ENCODE measurements around the gene HSPB9.

HSPB9 gene

DNA sequence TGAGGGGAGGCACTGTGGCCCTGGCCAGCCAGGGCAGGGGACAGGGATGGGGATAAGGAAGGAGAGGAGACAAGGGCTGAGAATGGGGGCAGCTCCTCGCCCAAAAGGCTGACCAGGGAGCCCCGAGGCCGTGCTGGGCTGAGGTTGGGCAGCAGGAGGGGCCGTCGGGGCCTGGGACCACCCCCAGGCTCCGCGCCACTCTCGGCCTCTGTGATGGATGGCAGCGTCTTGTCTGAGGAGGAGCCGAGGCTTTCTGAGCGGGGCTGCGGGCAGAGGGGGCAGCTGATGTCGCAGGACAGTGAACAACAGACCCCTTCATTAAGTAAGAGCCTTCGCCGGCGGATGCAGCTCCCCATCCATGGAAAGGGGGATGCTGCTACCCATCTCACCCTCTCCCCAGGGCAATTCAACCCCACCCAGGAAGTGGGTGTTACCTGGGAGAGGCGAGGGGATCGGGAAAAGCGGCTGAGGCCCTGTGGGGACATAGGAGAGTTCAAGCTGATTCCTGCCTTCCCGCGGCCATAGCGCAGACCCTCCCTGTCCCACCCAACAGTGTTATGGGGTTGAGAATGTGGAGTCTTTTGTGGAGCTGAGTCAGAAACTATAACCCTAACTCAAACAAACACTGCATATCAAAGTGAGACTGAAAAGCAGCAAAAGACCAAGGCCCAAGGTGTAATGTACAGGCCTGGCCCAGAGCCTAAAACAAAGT lies 41.2 kb downstream of the HSPB9 start:
- ChIA-PET CTCF (interaction anchor here (1.3 to 3.7 kb wide), 3 partner anchors 10 to 21 kb away, joined by 3 to 30 read pairs (median 5); partner anchors contain the start of gene KCNH4), POLR2A (interaction anchor here (0.5 kb wide), 1 partner anchor 194 kb away, joined by 3 read pairs; no protein-coding TSS in a partner anchor)
- TF ChIP-seq, protein P1, sequence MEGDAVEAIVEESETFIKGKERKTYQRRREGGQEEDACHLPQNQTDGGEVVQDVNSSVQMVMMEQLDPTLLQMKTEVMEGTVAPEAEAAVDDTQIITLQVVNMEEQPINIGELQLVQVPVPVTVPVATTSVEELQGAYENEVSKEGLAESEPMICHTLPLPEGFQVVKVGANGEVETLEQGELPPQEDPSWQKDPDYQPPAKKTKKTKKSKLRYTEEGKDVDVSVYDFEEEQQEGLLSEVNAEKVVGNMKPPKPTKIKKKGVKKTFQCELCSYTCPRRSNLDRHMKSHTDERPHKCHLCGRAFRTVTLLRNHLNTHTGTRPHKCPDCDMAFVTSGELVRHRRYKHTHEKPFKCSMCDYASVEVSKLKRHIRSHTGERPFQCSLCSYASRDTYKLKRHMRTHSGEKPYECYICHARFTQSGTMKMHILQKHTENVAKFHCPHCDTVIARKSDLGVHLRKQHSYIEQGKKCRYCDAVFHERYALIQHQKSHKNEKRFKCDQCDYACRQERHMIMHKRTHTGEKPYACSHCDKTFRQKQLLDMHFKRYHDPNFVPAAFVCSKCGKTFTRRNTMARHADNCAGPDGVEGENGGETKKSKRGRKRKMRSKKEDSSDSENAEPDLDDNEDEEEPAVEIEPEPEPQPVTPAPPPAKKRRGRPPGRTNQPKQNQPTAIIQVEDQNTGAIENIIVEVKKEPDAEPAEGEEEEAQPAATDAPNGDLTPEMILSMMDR (IDR thresholded peaks at IDR 0.05; ENCODE audit: control extremely low read depth, extremely low read depth, low read depth, missing control alignments), result no peak
- DNase-seq (ENCODE audit: extremely low spot score), result no peak

DNA sequence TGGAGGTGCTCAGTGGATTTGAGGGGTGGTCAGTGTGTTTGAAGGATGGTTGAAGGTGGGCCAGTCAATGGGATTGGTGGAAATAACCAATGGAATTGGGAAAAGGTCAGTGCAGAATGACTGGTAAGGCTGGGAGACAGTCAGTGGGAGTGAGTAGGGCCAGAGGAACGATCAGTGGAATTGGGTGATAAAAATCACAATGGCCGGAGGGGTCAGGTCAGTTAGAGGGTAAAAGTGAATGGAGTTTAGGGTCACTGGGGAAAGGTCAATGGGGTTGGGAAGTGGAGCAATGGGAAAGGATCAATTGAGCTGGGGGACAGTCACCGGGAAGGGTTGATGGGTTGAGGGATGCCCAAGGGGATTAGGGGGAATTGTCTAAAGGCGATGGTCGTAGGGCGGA lies 43.1 kb downstream of the HSPB9 start:
- no peak for DNase-seq (ENCODE audit: extremely low spot score)
- ChIA-PET CTCF (no interaction called here), POLR2A (no interaction called here)
- TF ChIP-seq, protein P1 (IDR thresholded peaks at IDR 0.05; ENCODE audit: control extremely low read depth, extremely low read depth, low read depth, missing control alignments), result no peak

DNA sequence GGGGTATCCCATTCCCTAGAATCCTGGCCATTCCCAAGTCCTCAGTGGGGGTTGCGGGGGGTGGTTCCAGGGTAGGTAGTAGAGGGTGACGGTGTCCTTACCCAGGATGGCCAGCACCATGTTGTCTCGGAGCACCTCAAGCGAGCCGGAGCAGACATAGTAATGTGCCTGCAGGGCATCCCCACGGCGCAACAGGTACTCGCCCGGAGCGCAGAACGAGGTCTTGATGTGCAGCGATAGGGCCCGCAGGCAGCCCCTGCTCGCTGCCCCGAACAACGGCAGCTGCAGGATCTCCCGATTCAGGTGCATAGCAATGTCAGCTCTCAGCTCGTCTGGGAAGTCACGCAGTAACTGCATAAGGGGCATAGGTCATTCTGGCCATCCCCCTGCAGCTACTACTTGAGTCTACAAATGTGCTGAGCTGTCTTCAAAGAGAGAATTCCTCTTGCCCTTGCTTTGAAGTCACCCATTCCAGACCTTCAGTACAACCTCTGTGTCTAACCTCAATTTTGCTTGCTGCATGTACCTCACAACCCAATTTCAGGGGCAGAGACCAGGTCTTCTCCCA lies 43.7 kb downstream of the HSPB9 start:
- CTCF ChIA-PET, result no interaction called here

DNA sequence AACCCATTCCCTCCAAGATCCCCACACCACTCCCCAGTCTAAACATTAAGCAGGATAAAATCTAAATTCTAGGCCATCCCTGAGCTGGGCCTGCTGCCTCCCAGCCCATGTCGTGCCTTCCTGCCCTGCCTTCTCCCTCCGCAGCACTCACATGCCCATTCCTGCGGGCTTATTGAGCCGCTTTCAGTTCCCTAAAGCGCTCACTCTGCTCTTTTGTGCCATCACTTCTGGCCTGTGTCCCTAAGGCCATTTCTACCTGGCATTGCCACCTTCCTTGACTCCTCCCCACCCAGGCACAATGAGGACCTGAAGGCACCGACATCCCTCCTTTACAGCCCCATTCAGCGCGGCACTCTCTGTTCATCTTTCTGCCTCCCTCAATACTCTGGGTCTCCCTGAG lies 45.2 kb downstream of the HSPB9 start:
- DNase-seq (ENCODE audit: extremely low spot score), result no peak
- TF ChIP-seq, protein P1 (IDR thresholded peaks at IDR 0.05; ENCODE audit: control extremely low read depth, extremely low read depth, low read depth, missing control alignments), result no peak
- CTCF ChIA-PET, result interaction anchor here (1.4 to 1.9 kb wide), 2 partner anchors 12 kb away, joined by 3 to 10 read pairs; partner anchors contain the start of gene KCNH4
- POLR2A ChIA-PET, result no interaction called here

More for the DNA sequence above, 43.7 kb downstream of the HSPB9 start:
- POLR2A ChIA-PET, result no interaction called here
- no peak for DNase-seq (ENCODE audit: extremely low spot score)
- TF ChIP-seq, protein P1 (IDR thresholded peaks at IDR 0.05; ENCODE audit: control extremely low read depth, extremely low read depth, low read depth, missing control alignments), result no peak

DNA sequence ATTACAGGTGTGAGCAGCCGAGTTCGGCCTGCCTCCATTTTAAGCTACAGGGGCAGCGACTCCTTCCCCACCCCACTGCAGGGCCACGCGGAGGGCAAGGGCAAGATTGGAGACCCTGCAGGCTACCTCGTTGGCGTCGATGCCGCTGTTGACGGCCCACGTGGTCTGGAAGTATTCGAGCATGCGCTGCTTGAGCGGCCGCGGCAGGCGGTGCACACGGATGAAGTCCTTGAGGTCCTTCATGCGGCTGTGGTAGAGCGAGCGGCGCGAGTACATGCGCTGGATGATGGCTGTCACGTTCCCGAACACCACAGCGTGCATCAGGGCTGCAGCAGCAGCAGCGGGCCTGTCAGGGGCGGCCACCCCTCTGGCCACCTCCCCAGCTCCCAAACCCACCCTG lies 46.7 kb downstream of the HSPB9 start:
- POLR2A ChIA-PET, result no interaction called here

DNA sequence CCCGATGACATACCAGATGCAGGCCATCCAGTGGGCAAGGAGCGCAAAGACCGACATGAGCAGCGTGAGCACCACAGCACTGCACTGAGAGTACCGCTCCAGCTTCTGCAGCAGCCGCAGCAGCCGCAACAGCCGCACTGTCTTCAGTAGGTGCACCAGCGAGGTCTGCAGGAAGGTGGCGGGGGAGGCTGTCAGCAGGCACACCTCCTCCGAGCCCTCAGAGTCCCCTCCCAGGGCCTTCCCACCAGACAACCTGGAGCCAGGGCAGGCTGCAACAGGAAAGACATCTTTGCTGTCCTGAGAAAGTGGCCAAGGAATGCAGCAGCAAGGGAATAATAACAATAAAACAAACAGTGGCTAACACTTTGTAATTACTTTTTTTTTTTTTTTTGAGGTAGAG lies 49.2 kb downstream of the HSPB9 start:
- ChIA-PET POLR2A (interaction anchor here (0.6 kb wide), 2 partner anchors 343 to 836 kb away, joined by 3 to 5 read pairs; no protein-coding TSS in a partner anchor), CTCF (no interaction called here)
- TF ChIP-seq, protein P1 (IDR thresholded peaks at IDR 0.05; ENCODE audit: control extremely low read depth, extremely low read depth, low read depth, missing control alignments), result no peak
- no peak for DNase-seq (ENCODE audit: extremely low spot score)

More for the DNA sequence above, 46.7 kb downstream of the HSPB9 start:
- no peak for DNase-seq (ENCODE audit: extremely low spot score)
- CTCF ChIA-PET, result no interaction called here
- TF ChIP-seq, protein P1 (IDR thresholded peaks at IDR 0.05; ENCODE audit: control extremely low read depth, extremely low read depth, low read depth, missing control alignments), result no peak

Measured in GM10248 (cell line).